OCI-LY3 (cell line): Measurements from ENCODE around the gene NRP2.

Experiments
- H2AFZ ChIP-seq: fragments of 200-600, 300-600 bp; shearing (Covaris generic); 2 replicates; pipeline ENCODE4 v1.6.0; 2014; ENCODE audit warnings: antibody characterized with exemption, low read depth, low read length
- H3K27ac ChIP-seq: fragments of 200-600, 300-600 bp; sonication (generic); 2 replicates; pipeline ENCODE4 v1.5.1; 2014; ENCODE audit warnings: mild to moderate bottlenecking, low read length, moderate library complexity, mixed read lengths
- H3K27me3 ChIP-seq: fragments of 200-600, 300-600 bp; sonication (generic); 2 replicates; pipeline ENCODE4 v1.6.1; 2014; ENCODE audit warnings: low read depth, low read length, mixed read lengths
- H3K36me3 ChIP-seq: fragments of 200-600, 300-600 bp; sonication (generic); replicated peaks from 2 replicates; pipeline ENCODE3; 2014; ENCODE audit warnings: low read depth, low read length, mixed read lengths
- H3K4me1 ChIP-seq: fragments of 300-600, 200-600 bp; sonication (generic); 2 replicates; pipeline ENCODE4 v1.6.1; 2014; ENCODE audit warnings: low read length, mixed read lengths
- H3K4me2 ChIP-seq: fragments of 200-600, 300-600 bp; sonication (generic); 2 replicates; pipeline ENCODE4 v1.6.1; 2014; ENCODE audit warnings: low read length, mixed read lengths
- H3K4me3 ChIP-seq: fragments of 300-600, 200-600 bp; sonication (generic); 2 replicates; pipeline ENCODE4 v1.5.1; 2014; ENCODE audit warnings: antibody characterized with exemption, mild to moderate bottlenecking, low read length, moderate library complexity
- H3K79me2 ChIP-seq: fragments of 300-600, 200-600 bp; shearing (Covaris generic); 2 replicates; pipeline ENCODE4 v1.6.1; 2014; ENCODE audit warnings: mild to moderate bottlenecking, low read length, mixed read lengths
- H3K9ac ChIP-seq: fragments of 300-600, 200-600 bp; shearing (Covaris generic); 2 replicates; pipeline ENCODE4 v1.6.0; 2014; ENCODE audit warnings: mild to moderate bottlenecking, low read length, moderate library complexity
- H3K9me3 ChIP-seq: fragments of 200-600, 300-600 bp; shearing (Covaris generic); 2 replicates; pipeline ENCODE4 v1.6.1; 2014; ENCODE audit warnings: low read length, mixed read lengths; ENCODE audit not compliant: insufficient read depth
- H4K20me1 ChIP-seq: fragments of 200-600, 300-600 bp; sonication (generic); 2 replicates; pipeline ENCODE4 v1.6.1; 2016; ENCODE audit warnings: low read length, mixed read lengths; ENCODE audit not compliant: insufficient read depth
- CTCF ChIP-seq: fragments of 200-600, 300-600 bp; sonication (generic); IDR thresholded peaks from 2 replicates; pipeline ENCODE4 v1.5.1; 2014; ENCODE audit warnings: antibody characterized with exemption, low read length, low read depth
- EZH2phosphoT487 ChIP-seq: fragments of 200-600 bp; shearing (Covaris generic); IDR thresholded peaks from 2 replicates; pipeline ENCODE4 v1.6.1; 2018; ENCODE audit warnings: antibody characterized with exemption, mixed run types, low read depth

Gene NRP2

GRCh38 chr2:205714058-205714776, 31.9 kb downstream of the NRP2 start:
- Histone ChIP-seq H2AFZ (no peak overlapping the region), H3K79me2 (no peaks in the 10 kb centered on the region), H3K27me3 (no peaks in the 10 kb centered on the region), H3K27ac (peak overlapping the region; percentile 0; the same call in 1 of the 2 replicates), H4K20me1 (no peaks in the 10 kb centered on the region), H3K4me1 (peaks cover 33% of the 10 kb centered on the region), H3K9ac (no peak overlapping the region), H3K9me3 (no peaks in the 10 kb centered on the region), H3K4me3 (no peak overlapping the region; the same call in 1 of the 2 replicates), H3K36me3 (no peaks in the 10 kb centered on the region), H3K4me2 (peak overlapping the region; percentile 68)
- TF ChIP-seq EZH2phosphoT487 (no peak), CTCF (no peak)

GRCh38 chr2:205714789-205715720, 32.8 kb downstream of the NRP2 start:
- no peaks in the 10 kb centered on the region for H3K36me3 ChIP-seq
- peak overlapping the region; percentile 68 for H3K4me2 ChIP-seq
- peaks cover 35% of the 10 kb centered on the region for H3K4me1 ChIP-seq
- no peak for TF ChIP-seq EZH2phosphoT487
- no peak for TF ChIP-seq CTCF
- no peaks in the 10 kb centered on the region for H3K9me3 ChIP-seq
- H3K27me3 ChIP-seq: peaks cover 7% of the 10 kb centered on the region; the same call in 1 of the 2 replicates
- no peaks in the 10 kb centered on the region for H4K20me1 ChIP-seq
- H2AFZ ChIP-seq: no peak overlapping the region
- no peak overlapping the region for H3K9ac ChIP-seq
- no peak overlapping the region for H3K4me3 ChIP-seq
- H3K79me2 ChIP-seq: no peaks in the 10 kb centered on the region
- peak overlapping the region; percentile 0; the same call in 1 of the 2 replicates for H3K27ac ChIP-seq

- TF ChIP-seq CTCF (peak; percentile 41), EZH2phosphoT487 (no peak)
- no peak overlapping the region for H3K4me3 ChIP-seq
- peaks cover 7% of the 10 kb centered on the region; the same call in 1 of the 2 replicates for H3K27me3 ChIP-seq
- peaks cover 39% of the 10 kb centered on the region for H3K4me1 ChIP-seq
- no peak overlapping the region for H3K4me2 ChIP-seq
- no peak overlapping the region for H3K27ac ChIP-seq
- H3K79me2 ChIP-seq: no peaks in the 10 kb centered on the region
- no peak overlapping the region for H3K9ac ChIP-seq
- no peaks in the 10 kb centered on the region for H4K20me1 ChIP-seq
- H3K9me3 ChIP-seq: no peaks in the 10 kb centered on the region
- H3K36me3 ChIP-seq: no peaks in the 10 kb centered on the region
- H2AFZ ChIP-seq: no peak overlapping the region
Observed at GRCh38 chr2:205715831-205716525, 33.7 kb downstream of the NRP2 start.
